ENCODE results near the gene NAB1.

NAB1 gene

GRCh38 chr2:190668892-190669291, 20.0 kb downstream of the NAB1 start:
- DNase-seq = no peak
- Mint-ChIP-seq H3K9me3 (peaks cover 0 to 1% of the 10 kb centered on the region in 2 donors), H3K4me1 (ENCODE audit: low read depth in 2 of 2) (peaks cover 4 to 17% of the 10 kb centered on the region in 2 donors), H3K36me3 (ENCODE audit: insufficient read depth) (peaks cover 21% of the 10 kb centered on the region), H3K27ac (no peak overlapping the region), H3K27me3 (no peaks in the 10 kb centered on the region), H3K4me3 (no peak overlapping the region)
- no peak for ATAC-seq (replicated peaks)

GRCh38 chr2:190670182-190670946, 21.5 kb downstream of the NAB1 start:
- H3K9me3 Mint-ChIP-seq = no peaks in the 10 kb centered on the region
- peaks cover 24% of the 10 kb centered on the region for H3K36me3 Mint-ChIP-seq (ENCODE audit: insufficient read depth)
- H3K27ac Mint-ChIP-seq = peak overlapping the region in 1 of 2 donors; percentile 90
- peak overlapping the region in 1 of 2 donors; percentile 63 for H3K4me3 Mint-ChIP-seq
- peaks cover 10 to 32% of the 10 kb centered on the region in 2 donors for H3K4me1 Mint-ChIP-seq (ENCODE audit: low read depth in 2 of 2)
- DNase-seq (no peak), ATAC-seq (replicated peaks) (peak; percentile 84)
- H3K27me3 Mint-ChIP-seq = no peaks in the 10 kb centered on the region

GRCh38 chr2:190674966-190675650, 26.2 kb downstream of the NAB1 start:
- Mint-ChIP-seq H3K36me3 (ENCODE audit: insufficient read depth) (peaks cover 24% of the 10 kb centered on the region), H3K9me3 (no peaks in the 10 kb centered on the region), H3K4me3 (peak overlapping the region in 1 of 2 donors; percentile 54), H3K27me3 (no peaks in the 10 kb centered on the region), H3K27ac (peak overlapping the region; percentile 22 to 88), H3K4me1 (ENCODE audit: low read depth in 2 of 2) (peaks cover 24 to 55% of the 10 kb centered on the region in 2 donors)
- ATAC-seq (replicated peaks) = peak; percentile 14
- DNase-seq = no peak

- peaks cover 27 to 52% of the 10 kb centered on the region in 2 donors for H3K4me1 Mint-ChIP-seq (ENCODE audit: low read depth in 2 of 2)
- ATAC-seq (replicated peaks) = no peak
- H3K4me3 Mint-ChIP-seq = no peak overlapping the region
- no peak overlapping the region for H3K27ac Mint-ChIP-seq
- DNase-seq = no peak
- H3K36me3 Mint-ChIP-seq (ENCODE audit: insufficient read depth) = peaks cover 13% of the 10 kb centered on the region
- H3K9me3 Mint-ChIP-seq = no peaks in the 10 kb centered on the region
- H3K27me3 Mint-ChIP-seq = no peaks in the 10 kb centered on the region
These were observed 28.4 kb downstream of the NAB1 start for GRCh38 chr2:190677255-190677654.

GRCh38 chr2:190678444-190679162, 29.7 kb downstream of the NAB1 start:
- Mint-ChIP-seq H3K27me3 (no peaks in the 10 kb centered on the region), H3K4me3 (peak overlapping the region in 1 of 2 donors; percentile 11), H3K36me3 (ENCODE audit: insufficient read depth) (peaks cover 7% of the 10 kb centered on the region), H3K27ac (peak overlapping the region; percentile 42 to 75), H3K9me3 (no peaks in the 10 kb centered on the region), H3K4me1 (ENCODE audit: low read depth in 2 of 2) (peaks cover 27 to 51% of the 10 kb centered on the region in 2 donors)
- DNase-seq (no peak), ATAC-seq (replicated peaks) (no peak)

GRCh38 chr2:190679391-190679790, 30.5 kb downstream of the NAB1 start:
- peaks cover 24 to 43% of the 10 kb centered on the region in 2 donors for H3K4me1 Mint-ChIP-seq (ENCODE audit: low read depth in 2 of 2)
- H3K4me3 Mint-ChIP-seq = peak overlapping the region in 1 of 2 donors; percentile 28

GRCh38 chr2:190679813-190680591, 31.1 kb downstream of the NAB1 start:
- ATAC-seq (replicated peaks) (peak; percentile 92), DNase-seq (peak; percentile 57 to 60 (median 59))
- Mint-ChIP-seq H3K9me3 (no peaks in the 10 kb centered on the region), H3K36me3 (ENCODE audit: insufficient read depth) (peaks cover 8% of the 10 kb centered on the region), H3K4me1 (ENCODE audit: low read depth in 2 of 2) (peaks cover 19 to 37% of the 10 kb centered on the region in 2 donors), H3K27me3 (no peaks in the 10 kb centered on the region), H3K27ac (peak overlapping the region; percentile 15 to 39), H3K4me3 (peak overlapping the region in 1 of 2 donors; percentile 28)

More at GRCh38 chr2:190679391-190679790, 30.5 kb downstream of the NAB1 start:
- no peaks in the 10 kb centered on the region for H3K9me3 Mint-ChIP-seq
- H3K27ac Mint-ChIP-seq = peak overlapping the region; percentile 15 to 39
- peaks cover 8% of the 10 kb centered on the region for H3K36me3 Mint-ChIP-seq (ENCODE audit: insufficient read depth)
- H3K27me3 Mint-ChIP-seq = no peaks in the 10 kb centered on the region
- DNase-seq = no peak
- no peak for ATAC-seq (replicated peaks)

- peaks cover 28% of the 10 kb centered on the region for H3K36me3 Mint-ChIP-seq (ENCODE audit: insufficient read depth)
- DNase-seq = no peak
- no peak overlapping the region for H3K27ac Mint-ChIP-seq
These were observed 33.3 kb downstream of the NAB1 start for GRCh38 chr2:190682168-190682567.

GRCh38 chr2:190683802-190684201, 34.9 kb downstream of the NAB1 start:
- DNase-seq = no peak
- H3K27me3 Mint-ChIP-seq = no peaks in the 10 kb centered on the region
- no peaks in the 10 kb centered on the region for H3K9me3 Mint-ChIP-seq
- H3K27ac Mint-ChIP-seq = no peak overlapping the region
- ATAC-seq (replicated peaks) = no peak
- no peak overlapping the region for H3K4me3 Mint-ChIP-seq
- peaks cover 10 to 15% of the 10 kb centered on the region in 2 donors for H3K4me1 Mint-ChIP-seq (ENCODE audit: low read depth in 2 of 2)
- H3K36me3 Mint-ChIP-seq (ENCODE audit: insufficient read depth) = peaks cover 38% of the 10 kb centered on the region

More at GRCh38 chr2:190682168-190682567, 33.3 kb downstream of the NAB1 start:
- Mint-ChIP-seq H3K4me1 (ENCODE audit: low read depth in 2 of 2) (peaks cover 16 to 26% of the 10 kb centered on the region in 2 donors), H3K9me3 (no peaks in the 10 kb centered on the region), H3K4me3 (no peak overlapping the region), H3K27me3 (no peaks in the 10 kb centered on the region)
- ATAC-seq (replicated peaks) = no peak

- ATAC-seq (replicated peaks) = no peak
- Mint-ChIP-seq H3K4me1 (ENCODE audit: low read depth in 2 of 2) (peaks cover 5 to 8% of the 10 kb centered on the region in 2 donors), H3K4me3 (no peak overlapping the region), H3K27ac (peak overlapping the region in 1 of 2 donors; percentile 16), H3K36me3 (ENCODE audit: insufficient read depth) (peaks cover 41% of the 10 kb centered on the region), H3K9me3 (no peaks in the 10 kb centered on the region), H3K27me3 (no peaks in the 10 kb centered on the region)
- no peak for DNase-seq
These were observed 36.0 kb downstream of the NAB1 start for GRCh38 chr2:190684931-190685330.

- Mint-ChIP-seq H3K36me3 (ENCODE audit: insufficient read depth) (peaks cover 41% of the 10 kb centered on the region), H3K27me3 (no peaks in the 10 kb centered on the region), H3K9me3 (no peaks in the 10 kb centered on the region), H3K4me1 (ENCODE audit: low read depth in 2 of 2) (peaks cover 1 to 3% of the 10 kb centered on the region in 2 donors), H3K4me3 (no peak overlapping the region), H3K27ac (peak overlapping the region in 1 of 2 donors; percentile 16)
- ATAC-seq (replicated peaks) (no peak), DNase-seq (no peak)
These were observed 36.5 kb downstream of the NAB1 start for GRCh38 chr2:190685333-190685732.

GRCh38 chr2:190693533-190694232, 44.8 kb downstream of the NAB1 start:
- H3K36me3 Mint-ChIP-seq (ENCODE audit: insufficient read depth) = peaks cover 4% of the 10 kb centered on the region
- no peak overlapping the region for H3K27ac Mint-ChIP-seq
- no peak overlapping the region for H3K4me3 Mint-ChIP-seq
- DNase-seq = no peak
- H3K27me3 Mint-ChIP-seq = no peaks in the 10 kb centered on the region
- ATAC-seq (replicated peaks) = no peak
- H3K9me3 Mint-ChIP-seq = no peaks in the 10 kb centered on the region
- H3K4me1 Mint-ChIP-seq (ENCODE audit: low read depth in 2 of 2) = peaks cover 9 to 17% of the 10 kb centered on the region in 2 donors

All from effector memory CD8-positive, alpha-beta T cell (primary cell).